ENCODE results near the gene BIN1.

Gene BIN1

GRCh38 chr2:127098711-127099110 lies 8.2 kb downstream of the BIN1 start:
- Histone ChIP-seq H3K4me3 (no peak overlapping the region), H3K27ac (peak overlapping the region in 1 of 11 experiments; percentile 98; a peak in 2 of 22 replicates), H3K4me1 (peaks cover 87 to 100% (median 100%) of the 10 kb centered on the region in 10 experiments), H3K27me3 (no peaks in the 10 kb centered on the region), H3K9ac (peak overlapping the region in 8 of 11 experiments; percentile 17 to 91 (median 44); a peak in 9 of 22 replicates), H4K20me1 (peaks cover 20 to 100% (median 94%) of the 10 kb centered on the region in 11 experiments; a peak in 21 of 22 replicates), H3K9me3 (replicated peaks in 1 of 11) (no peaks in the 10 kb centered on the region), H3K4me2 (peak overlapping the region; percentile 86 to 99 (median 98)), H3K36me3 (peaks cover 0 to 33% (median 7%) of the 10 kb centered on the region in 11 experiments; a peak in 11 of 22 replicates)
- no peak for TF ChIP-seq Cebpa-rat (IDR thresholded peaks at IDR 0.05)

GRCh38 chr2:127097841-127098651 lies 8.9 kb downstream of the BIN1 start:
- Histone ChIP-seq H3K9me3 (replicated peaks in 1 of 11) (no peaks in the 10 kb centered on the region), H3K4me2 (peak overlapping the region; percentile 86 to 99 (median 98)), H3K27me3 (no peaks in the 10 kb centered on the region), H3K9ac (peak overlapping the region in 9 of 11 experiments; percentile 0 to 91 (median 42); a peak in 12 of 22 replicates), H4K20me1 (peaks cover 20 to 100% (median 89%) of the 10 kb centered on the region in 11 experiments; a peak in 21 of 22 replicates), H3K27ac (peak overlapping the region in 8 of 11 experiments; percentile 16 to 98 (median 46); a peak in 12 of 22 replicates), H3K4me1 (peaks cover 87 to 100% (median 100%) of the 10 kb centered on the region in 10 experiments), H3K36me3 (peaks cover 0 to 26% (median 7%) of the 10 kb centered on the region in 11 experiments; a peak in 11 of 22 replicates), H3K4me3 (no peak overlapping the region)
- TF ChIP-seq Cebpa-rat (IDR thresholded peaks at IDR 0.05) = no peak

GRCh38 chr2:127097471-127097765 lies 9.5 kb downstream of the BIN1 start:
- H3K27ac ChIP-seq = peak overlapping the region in 7 of 11 experiments; percentile 16 to 98 (median 51); a peak in 11 of 22 replicates
- H3K4me3 ChIP-seq = no peak overlapping the region
- H3K9me3 ChIP-seq (replicated peaks in 1 of 11) = no peaks in the 10 kb centered on the region
- no peaks in the 10 kb centered on the region for H3K27me3 ChIP-seq
- peaks cover 0 to 20% (median 7%) of the 10 kb centered on the region in 11 experiments; a peak in 10 of 22 replicates for H3K36me3 ChIP-seq
- H3K4me1 ChIP-seq = peaks cover 87 to 100% (median 100%) of the 10 kb centered on the region in 10 experiments
- no peak for TF ChIP-seq Cebpa-rat (IDR thresholded peaks at IDR 0.05)
- H4K20me1 ChIP-seq = peaks cover 17 to 100% (median 86%) of the 10 kb centered on the region in 11 experiments; a peak in 21 of 22 replicates
- peak overlapping the region in 7 of 11 experiments; percentile 24 to 91 (median 54); a peak in 11 of 22 replicates for H3K9ac ChIP-seq
- H3K4me2 ChIP-seq = peak overlapping the region; percentile 86 to 99 (median 98); a peak in 21 of 22 replicates

- H4K20me1 ChIP-seq = peaks cover 13 to 100% (median 80%) of the 10 kb centered on the region in 11 experiments; a peak in 21 of 22 replicates
- peaks cover 0 to 15% (median 7%) of the 10 kb centered on the region in 11 experiments; a peak in 10 of 22 replicates for H3K36me3 ChIP-seq
- H3K4me3 ChIP-seq = no peak overlapping the region
- peak overlapping the region; percentile 86 to 99 (median 98) for H3K4me2 ChIP-seq
- no peak for TF ChIP-seq Cebpa-rat (IDR thresholded peaks at IDR 0.05)
- H3K27ac ChIP-seq = peak overlapping the region in 8 of 11 experiments; percentile 16 to 98 (median 70); a peak in 15 of 22 replicates
- H3K9ac ChIP-seq = peak overlapping the region in 7 of 11 experiments; percentile 20 to 91 (median 56); a peak in 11 of 22 replicates
- peaks cover 84 to 100% (median 100%) of the 10 kb centered on the region in 10 experiments for H3K4me1 ChIP-seq
- H3K9me3 ChIP-seq (replicated peaks in 1 of 11) = no peaks in the 10 kb centered on the region
- H3K27me3 ChIP-seq = no peaks in the 10 kb centered on the region
Measured at GRCh38 chr2:127096718-127097470, 10.1 kb downstream of the BIN1 start.

GRCh38 chr2:127096280-127096679 lies 10.7 kb downstream of the BIN1 start:
- H3K27ac ChIP-seq = peak overlapping the region in 8 of 11 experiments; percentile 5 to 98 (median 79); a peak in 14 of 22 replicates
- no peak for TF ChIP-seq Cebpa-rat (IDR thresholded peaks at IDR 0.05)
- H3K36me3 ChIP-seq = peaks cover 0 to 13% (median 7%) of the 10 kb centered on the region in 11 experiments; a peak in 10 of 22 replicates
- H3K9ac ChIP-seq = peak overlapping the region in 7 of 11 experiments; percentile 20 to 91 (median 80); a peak in 11 of 22 replicates
- no peaks in the 10 kb centered on the region for H3K9me3 ChIP-seq (replicated peaks in 1 of 11)
- H4K20me1 ChIP-seq = peaks cover 10 to 99% (median 75%) of the 10 kb centered on the region in 11 experiments; a peak in 21 of 22 replicates
- H3K4me1 ChIP-seq = peaks cover 84 to 100% (median 100%) of the 10 kb centered on the region in 10 experiments
- no peaks in the 10 kb centered on the region for H3K27me3 ChIP-seq
- H3K4me3 ChIP-seq = no peak overlapping the region
- peak overlapping the region; percentile 86 to 99 (median 98) for H3K4me2 ChIP-seq

GRCh38 chr2:127095784-127096183 lies 11.2 kb downstream of the BIN1 start:
- no peaks in the 10 kb centered on the region for H3K9me3 ChIP-seq (replicated peaks in 1 of 11)
- TF ChIP-seq Cebpa-rat (IDR thresholded peaks at IDR 0.05) = no peak
- H3K9ac ChIP-seq = peak overlapping the region in 5 of 11 experiments; percentile 20 to 91 (median 90); a peak in 7 of 22 replicates
- H3K27ac ChIP-seq = peak overlapping the region in 7 of 11 experiments; percentile 51 to 98 (median 80); a peak in 13 of 22 replicates
- H3K27me3 ChIP-seq = no peaks in the 10 kb centered on the region
- H3K4me1 ChIP-seq = peaks cover 84 to 100% (median 100%) of the 10 kb centered on the region in 10 experiments
- H3K36me3 ChIP-seq = peaks cover 0 to 12% (median 7%) of the 10 kb centered on the region in 11 experiments; a peak in 8 of 22 replicates
- peaks cover 10 to 99% (median 75%) of the 10 kb centered on the region in 11 experiments; a peak in 21 of 22 replicates for H4K20me1 ChIP-seq
- peak overlapping the region; percentile 86 to 99 (median 98) for H3K4me2 ChIP-seq
- no peak overlapping the region for H3K4me3 ChIP-seq

- Histone ChIP-seq H3K27me3 (no peaks in the 10 kb centered on the region), H3K9ac (peak overlapping the region in 7 of 11 experiments; percentile 12 to 91 (median 80); a peak in 9 of 22 replicates), H3K27ac (peak overlapping the region in 8 of 11 experiments; percentile 51 to 98 (median 79); a peak in 15 of 22 replicates), H3K9me3 (replicated peaks in 1 of 11) (no peaks in the 10 kb centered on the region), H3K4me2 (peak overlapping the region; percentile 86 to 99 (median 98)), H4K20me1 (peaks cover 10 to 99% (median 71%) of the 10 kb centered on the region in 11 experiments; a peak in 21 of 22 replicates), H3K36me3 (peaks cover 0 to 8% (median 4%) of the 10 kb centered on the region in 11 experiments; a peak in 7 of 22 replicates), H3K4me3 (no peak overlapping the region), H3K4me1 (peaks cover 86 to 100% (median 100%) of the 10 kb centered on the region in 10 experiments)
- TF ChIP-seq Cebpa-rat (IDR thresholded peaks at IDR 0.05) = no peak
Measured at GRCh38 chr2:127095367-127095641, 11.7 kb downstream of the BIN1 start.

Measured in BLaER1 treated with 17β-estradiol and CSF1 and Interleukin-3, amounts not matched to agents 10 nM and 100 nM (cell line).